ENCODE data around the gene ADAT3. TPM values are rescaled to one million over a fixed set of nuclear protein-coding genes. Genes with fewer than 3 reads are reported as not detected.

Gene ADAT3
- 1.9 TPM for polyA plus RNA-seq (2013, experiment 1 of 2; ENCODE audit: insufficient read length)
- 2.8 TPM for polyA plus RNA-seq (2013, experiment 2 of 2; ENCODE audit: insufficient read length)

GRCh38 chr19:1905110-1905862, at the start of gene ADAT3, which contains the start of gene SCAMP4:
Gene ADAT3, plus strand, starts transcription at chr19:1905399. Its CDS starts 6,649 bp downstream, at chr19:1912048.
Gene SCAMP4, plus strand, starts transcription at chr19:1905399. Its CDS starts 9,621 bp downstream, at chr19:1915020.
- peak; percentile 99 for DNase-seq

DNA sequence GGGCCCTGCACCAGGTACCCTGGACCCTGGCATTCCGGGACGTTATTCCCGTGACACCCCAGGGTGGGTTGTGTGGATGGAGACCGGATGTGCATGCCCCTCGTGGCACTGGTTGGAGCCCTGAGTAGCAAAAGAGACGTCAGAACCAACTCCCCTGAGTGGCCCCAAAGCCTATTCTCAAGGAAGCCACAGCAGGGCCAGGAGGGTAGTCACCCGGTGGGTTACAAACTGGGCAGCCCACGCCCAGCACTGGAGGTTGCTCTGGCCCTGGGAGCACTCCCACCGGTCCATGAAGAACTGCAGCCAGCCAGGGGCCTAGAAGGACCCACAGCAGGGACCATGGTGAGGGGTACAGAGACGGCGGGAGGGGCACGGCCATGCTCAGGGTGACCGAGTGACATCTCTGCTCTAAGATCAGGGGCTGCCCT, 49.4 kb upstream of the ADAT3 start:
- no peak for DNase-seq

- DNase-seq, result no peak
Observed at GRCh38 chr19:1856345-1856697, 48.9 kb upstream of the ADAT3 start.

DNA sequence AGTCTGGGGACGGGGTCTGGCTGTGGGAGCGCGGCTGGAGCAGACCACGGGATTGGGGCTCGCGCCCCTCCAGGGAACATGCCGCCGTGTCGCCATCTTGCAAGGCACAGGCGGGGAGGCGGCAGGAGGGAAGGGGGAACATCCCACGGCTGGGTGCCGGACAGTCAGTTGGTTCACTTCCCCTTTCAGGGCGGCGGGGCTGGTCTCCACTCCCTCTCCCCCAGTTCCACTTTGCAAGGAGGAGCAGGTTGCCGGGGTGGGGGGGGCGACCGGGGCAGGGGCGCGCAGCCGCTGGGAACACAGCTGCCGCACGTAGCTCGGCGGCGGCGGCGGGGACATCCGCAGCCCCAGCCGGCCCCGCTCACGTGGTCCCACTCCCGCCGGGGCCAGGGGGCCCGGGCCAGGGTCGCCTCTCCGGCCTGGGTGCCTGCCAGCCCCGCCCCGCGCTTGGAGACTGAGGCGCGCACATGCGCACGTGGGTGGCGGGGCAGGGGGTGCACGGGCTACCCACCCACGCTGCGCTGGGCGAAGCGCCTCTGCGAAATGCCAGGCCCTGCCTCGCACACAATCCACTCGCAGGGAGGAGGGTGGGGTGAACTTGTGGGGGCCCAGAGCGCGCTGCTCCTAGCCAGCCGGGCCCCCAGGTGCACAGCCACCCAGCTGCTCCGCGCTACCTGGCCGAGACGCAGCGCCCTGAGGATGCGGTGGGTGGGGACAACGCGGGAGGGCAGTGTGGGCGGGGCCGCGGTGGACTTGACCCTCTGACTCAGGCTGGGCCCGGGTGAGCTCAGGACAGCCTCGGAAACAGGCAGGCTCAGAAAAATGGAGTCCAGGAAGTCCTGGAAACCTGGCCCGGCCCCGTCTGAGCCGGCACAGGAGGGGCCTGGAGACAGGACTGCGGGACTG, 48.2 kb upstream of the ADAT3 start:
- DNase-seq, result peak; percentile 65

GRCh38 chr19:1857648-1858326, 47.4 kb upstream of the ADAT3 start:
- DNase-seq, result no peak

- no peak for DNase-seq
Observed at GRCh38 chr19:1858412-1859081, 46.7 kb upstream of the ADAT3 start.

DNA sequence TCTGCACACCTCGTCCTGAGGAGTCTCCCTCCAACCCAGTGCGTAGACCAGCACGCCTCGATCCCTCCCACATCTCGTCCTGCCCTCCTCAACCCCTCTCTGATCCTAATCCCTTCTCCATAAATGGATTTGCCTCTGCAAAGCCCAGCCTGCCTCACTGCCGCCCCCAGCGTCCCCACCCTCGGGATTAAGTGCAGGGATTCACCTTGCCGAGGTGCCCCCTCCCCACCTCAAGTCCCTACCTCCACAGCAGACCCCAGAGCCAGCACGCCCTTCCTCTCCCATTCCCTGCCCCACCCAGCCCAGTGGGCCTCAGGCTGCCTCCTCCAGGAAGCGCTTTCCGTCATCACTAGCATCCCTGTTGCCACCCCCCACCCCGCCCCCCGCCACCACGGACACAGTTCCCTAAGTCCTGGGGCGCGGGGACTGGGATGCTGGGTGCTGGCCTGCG, 45.8 kb upstream of the ADAT3 start:
- DNase-seq, result no peak

DNA sequence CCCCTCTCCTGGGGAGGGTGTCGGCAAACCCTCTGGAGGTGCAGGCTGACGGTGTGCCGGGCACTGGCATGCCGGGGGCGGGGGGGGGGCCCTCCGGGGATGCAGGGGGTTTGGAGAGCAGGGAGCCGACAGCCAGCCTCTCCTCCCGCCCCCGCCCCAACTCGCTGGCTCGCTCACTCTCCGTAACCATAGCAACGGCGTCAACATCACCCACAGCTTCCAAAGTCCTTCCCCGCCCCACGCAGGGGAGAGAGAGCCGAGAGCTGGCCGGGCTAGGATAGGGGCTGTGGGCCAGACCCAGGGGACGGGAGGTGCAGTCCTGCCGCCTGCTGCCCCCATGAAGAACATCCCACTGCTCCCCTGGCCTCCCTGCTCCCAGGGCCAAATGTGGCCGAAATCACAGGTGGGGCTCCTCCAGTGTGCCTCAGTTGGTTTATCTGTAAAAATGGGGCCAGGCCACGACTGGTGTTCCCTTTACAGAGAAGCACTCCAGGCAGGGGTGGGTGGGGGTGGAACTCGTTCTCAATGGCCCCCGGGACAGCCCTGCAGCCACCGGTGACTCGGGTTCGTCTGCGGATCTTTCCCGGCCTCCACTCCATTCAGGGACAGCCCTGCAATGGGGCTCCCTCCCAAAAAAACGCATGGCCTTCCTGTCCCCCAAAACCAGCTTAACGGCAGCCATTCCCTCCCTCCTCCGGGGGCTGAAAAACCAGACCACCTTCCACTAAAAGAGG, 45.0 kb upstream of the ADAT3 start:
- DNase-seq, result peak; percentile 75

GRCh38 chr19:1860821-1861598, 44.2 kb upstream of the ADAT3 start:
- DNase-seq, result no peak

GRCh38 chr19:1861599-1862031, 43.6 kb upstream of the ADAT3 start:
- no peak for DNase-seq

GRCh38 chr19:1862068-1862423, 43.2 kb upstream of the ADAT3 start:
- no peak for DNase-seq

GRCh38 chr19:1862424-1863327, 42.5 kb upstream of the ADAT3 start:
- peak; percentile 36 for DNase-seq

DNA sequence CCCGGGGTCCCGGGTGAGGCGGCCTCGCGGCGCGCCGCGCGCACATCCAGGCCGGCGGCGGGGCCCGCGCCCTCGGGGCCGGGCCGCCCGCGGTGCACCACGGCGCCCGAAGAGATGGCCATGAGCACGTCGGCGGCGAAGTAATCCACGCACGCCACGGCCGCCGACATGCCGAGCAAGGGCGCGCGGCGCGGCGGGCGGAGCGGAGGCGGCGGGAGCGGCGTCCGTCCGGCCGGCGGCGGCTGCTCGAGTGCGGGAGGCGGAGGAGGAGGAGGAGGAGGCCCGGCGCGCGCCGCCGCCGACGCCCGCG, 41.9 kb upstream of the ADAT3 start, which contains the start of gene KLF16:
Gene KLF16 (minus strand): TSS at position 252 of the 310 bp plus-strand sequence. CDS start 82 bp downstream, at position 170.
- DNase-seq, result no peak

DNA sequence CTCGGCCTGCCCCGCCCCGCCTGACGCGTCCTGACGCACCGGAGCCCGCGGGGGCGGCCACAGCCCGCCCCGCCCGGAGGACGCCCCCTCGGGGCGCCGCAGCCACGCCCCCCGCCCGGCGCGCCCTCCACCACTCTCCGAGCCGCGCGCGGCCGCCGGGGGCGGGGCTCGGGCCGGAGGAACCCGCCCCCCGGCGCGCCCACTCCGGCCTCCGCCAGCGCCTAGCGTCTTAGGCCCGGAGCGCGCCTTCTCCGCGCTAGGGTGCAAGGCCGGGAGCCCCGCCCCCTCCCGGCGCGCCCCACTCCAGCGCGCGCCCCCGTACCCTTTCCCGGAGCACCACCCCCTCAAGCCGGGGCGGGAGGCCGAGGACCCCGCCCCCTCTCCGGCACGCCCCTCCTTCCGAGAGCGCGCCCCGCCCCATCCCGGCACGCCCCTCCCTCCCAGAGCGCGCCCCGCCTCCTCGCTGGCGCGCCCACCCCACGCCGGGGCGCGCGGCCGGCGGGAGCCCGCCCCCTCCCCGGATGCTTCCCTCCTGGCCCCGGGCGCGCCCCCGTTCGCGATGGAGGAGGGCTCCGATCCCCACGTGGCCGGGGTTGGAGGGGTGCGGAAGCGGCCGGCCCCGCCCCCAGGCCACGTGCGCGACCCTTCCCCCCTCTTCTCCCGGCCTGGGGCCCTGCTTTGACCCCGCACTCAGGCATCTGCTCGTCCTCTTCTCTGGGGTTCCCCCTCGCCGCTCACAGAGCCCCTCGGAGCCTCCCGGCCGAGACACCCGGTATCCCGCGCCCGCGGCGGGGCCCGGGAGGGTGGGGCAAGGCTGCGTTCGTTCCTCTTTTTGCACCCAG, 41.3 kb upstream of the ADAT3 start:
- peak; percentile 97 for DNase-seq

- peak; percentile 64 for DNase-seq
Observed at GRCh38 chr19:1864480-1865171, 40.6 kb upstream of the ADAT3 start.

DNA sequence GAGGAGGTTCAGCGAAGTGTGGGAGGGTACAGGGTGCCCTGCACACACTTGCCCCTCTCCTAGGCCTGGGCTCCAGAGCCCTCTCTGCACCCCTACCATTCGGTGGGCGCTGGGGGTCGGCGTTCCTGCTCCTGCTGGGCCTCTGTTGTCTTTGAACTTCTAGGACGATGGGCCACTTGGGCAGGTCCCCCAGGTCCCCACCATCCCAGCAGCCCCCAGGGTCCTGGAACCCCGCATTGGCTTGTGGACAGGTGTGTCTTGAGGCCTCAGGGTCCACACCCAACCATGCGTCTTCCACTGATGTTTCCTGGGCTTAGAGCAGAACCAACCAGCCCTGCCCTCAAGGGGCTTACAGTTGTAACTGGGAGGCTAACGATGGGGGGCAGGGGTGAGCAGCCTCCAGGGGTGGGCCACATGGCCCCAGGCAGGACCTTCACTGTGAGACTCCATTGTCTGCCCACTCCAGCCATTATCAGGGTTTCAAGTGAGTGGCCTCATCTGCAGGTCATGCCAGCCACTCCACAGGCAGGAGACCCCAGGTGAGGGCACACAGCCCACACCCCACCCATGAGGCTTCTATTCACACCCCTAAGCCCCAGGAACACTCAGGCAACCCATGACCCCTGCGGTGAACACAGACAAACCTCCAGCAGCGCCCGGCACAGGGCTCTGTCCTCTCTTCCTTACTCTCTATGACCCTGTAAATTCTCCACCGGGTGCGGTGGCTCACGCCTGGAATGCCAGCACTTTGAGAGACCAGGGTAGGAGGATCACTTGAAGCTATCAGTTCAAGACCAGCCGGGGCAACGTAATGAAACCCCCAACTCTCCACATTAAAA, 39.8 kb upstream of the ADAT3 start:
- DNase-seq, result no peak
